Spleen (tissue), 11 donors: ENCODE measurements around the gene ITGAV. TPM values are rescaled to one million over a fixed set of nuclear protein-coding genes. Genes with fewer than 3 reads are reported as not detected.

Experiments
- DNase-seq: peaks from one replicate; pipeline ENCODE4 v3.0.0-alpha.2; 2020
- H3K27ac ChIP-seq, 8 donors: fragments of 200-600 bp; sonication (generic) in 7 of 8; 1 replicate in 4 of 8; 2 replicates in 4 of 8; pipeline versions ENCODE4 v1.5.0 to v1.8.0; 2016 to 2021; ENCODE audit warnings: inconsistent platforms in 4 of 8, mild to moderate bottlenecking in 4 of 8, moderate library complexity in 1 of 8
- H3K27me3 ChIP-seq, 7 donors: fragments of 200-600 bp; sonication (generic) in 6 of 7; replicated peaks in 1 of 7; 1 replicate in 4 of 7; 2 replicates in 3 of 7; pipeline versions ENCODE4 v1.5.0 to v1.8.0; 2016 to 2021; ENCODE audit warnings: inconsistent platforms in 3 of 7, mild to moderate bottlenecking in 1 of 7
- H3K36me3 ChIP-seq, 6 donors: fragments of 200-600 bp; sonication (generic) in 5 of 6; 1 replicate in 4 of 6; 2 replicates in 2 of 6; pipeline versions ENCODE4 v1.5.0 to v1.8.0; 2016 to 2021; ENCODE audit warnings: inconsistent platforms in 2 of 6
- H3K4me1 ChIP-seq, 6 donors: fragments of 200-600 bp; sonication (generic) in 5 of 6; 1 replicate in 3 of 6; 2 replicates in 3 of 6; pipeline versions ENCODE4 v1.5.0 to v1.8.0; 2016 to 2021; ENCODE audit warnings: inconsistent platforms in 3 of 6
- H3K4me3 ChIP-seq, 8 donors: fragments of 200-600 bp; sonication (generic) in 7 of 8; 1 replicate in 4 of 8; 2 replicates in 4 of 8; pipeline versions ENCODE4 v1.5.0 to v1.8.0; 2016 to 2021; ENCODE audit warnings: inconsistent platforms in 4 of 8, mild to moderate bottlenecking in 4 of 8, moderate library complexity in 2 of 8
- H3K9me3 ChIP-seq, 8 donors: fragments of 200-600 bp; sonication (generic) in 7 of 8; 1 replicate in 4 of 8; 2 replicates in 4 of 8; pipeline versions ENCODE4 v1.5.0 to v1.8.0; 2016 to 2021; ENCODE audit warnings: inconsistent platforms in 4 of 8
- POLR2A ChIP-seq, 3 donors: fragments of 450-650 bp; IDR thresholded peaks; one replicate each; pipeline ENCODE4 v1.5.1; 2017; ENCODE audit warnings: antibody characterized with exemption in 3 of 3, mild to moderate bottlenecking in 1 of 3
- POLR2AphosphoS5 ChIP-seq, 3 donors: sonication (generic); formaldehyde crosslinking; IDR thresholded peaks; one replicate each; pipeline ENCODE4 v1.5.1; 2017; ENCODE audit warnings: antibody characterized with exemption in 3 of 3
- WGBS, 5 donors: extraction: QIAGEN DNeasy Blood & Tissue Kit in 3 of 5; methylation state at CpG; one replicate each; pipeline versions ENCODE4 v1.1.5 to v1.1.7; 2013 to 2018; 5-methylcytosine and 5-hydroxymethylcytosine counted together
- intact Hi-C: fragments of 100-400 bp; cut with DNase I; formaldehyde crosslinking; loops from one replicate; pipeline ENCODE4 v1.15.0; 2023; ENCODE audit warnings: low total_unique reads
- polyA plus RNA-seq, 3 donors: library from polyadenylated mRNA; stranded (reverse); fragments of 200-250 nt; gene quantifications; one replicate each; pipeline ENCODE4 v1.2.1, GENCODE V29; 2013
- total RNA-seq, 7 donors: library from RNA; depleted of rRNA in 3 of 7; stranded (reverse); fragments of >200 nt in 3 of 7; fragmentation: NEBNext Ultra II Directional in 4 of 7; extraction: Animal tissue kit (Norgen Biotek cat#: 25700) in 4 of 7; gene quantifications; one replicate each; pipeline versions ENCODE4 v1.1.0 to v1.2.1, GENCODE V29; 2016 to 2021
- TF ChIP-seq, protein P1 (sequence below), 11 experiments: fragments of 200-600 bp in 7 of 11; fragments of 450-650 bp in 4 of 11; sonication (generic) in 4 of 11; IDR thresholded peaks in 8 of 11; conservative IDR thresholded peaks in 3 of 11; 1 replicate in 7 of 11; 2 replicates in 4 of 11; pipeline versions ENCODE4 v1.4.0 to v1.8.0; 2016 to 2021; ENCODE audit warnings: antibody characterized with exemption in 11 of 11, inconsistent platforms in 4 of 11, mild to moderate bottlenecking in 1 of 11
- donor health status: healthy with polysubstance abuse.
- donor health status: DM: no; HTN: no; CAD: no; lungs with moderate emphysema.
- donor health status: DM: no; HTN: no; CAD: no.
- donor health status: Bipolar disorder and iron deficiency.
- donor health status: healthy.
- donor health status: DM: no; HTN: no; CAD: no.
- donor health status: DM: yes; HTN: yes; CAD: no.

ITGAV gene
- total and polyA plus RNA-seq, 10 donors = 5.6 to 85.4 (median 60.8) TPM

DNA sequence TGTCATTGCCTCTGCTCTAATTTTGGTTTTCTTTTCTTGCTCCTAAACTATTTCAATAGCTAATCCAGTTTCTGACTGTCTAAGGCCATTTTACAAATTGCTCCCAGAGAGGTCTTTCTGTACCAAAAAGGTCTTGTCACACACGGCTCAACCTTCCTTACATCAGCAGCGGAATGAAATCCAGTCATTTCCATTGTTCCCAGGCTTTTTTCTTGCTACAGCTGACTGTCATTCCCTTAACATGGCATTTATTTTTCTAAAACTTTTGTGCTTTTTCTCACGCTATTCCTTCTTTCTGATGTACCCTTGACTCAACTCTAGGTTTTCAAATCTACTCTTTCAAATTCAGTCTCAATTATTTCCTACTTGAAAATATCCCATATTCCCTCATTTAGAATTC lies 128.3 kb downstream of the ITGAV start:
- Histone ChIP-seq H3K4me3 (no peak overlapping the region), H3K9me3 (no peaks in the 10 kb centered on the region), H3K4me1 (no peaks in the 10 kb centered on the region), H3K27ac (no peak overlapping the region), H3K27me3 (no peaks in the 10 kb centered on the region), H3K36me3 (no peaks in the 10 kb centered on the region)
- TF ChIP-seq POLR2AphosphoS5 (IDR thresholded peaks at IDR 0.05) (no peak), POLR2A (IDR thresholded peaks at IDR 0.05) (no peak)
- TF ChIP-seq, protein P1, sequence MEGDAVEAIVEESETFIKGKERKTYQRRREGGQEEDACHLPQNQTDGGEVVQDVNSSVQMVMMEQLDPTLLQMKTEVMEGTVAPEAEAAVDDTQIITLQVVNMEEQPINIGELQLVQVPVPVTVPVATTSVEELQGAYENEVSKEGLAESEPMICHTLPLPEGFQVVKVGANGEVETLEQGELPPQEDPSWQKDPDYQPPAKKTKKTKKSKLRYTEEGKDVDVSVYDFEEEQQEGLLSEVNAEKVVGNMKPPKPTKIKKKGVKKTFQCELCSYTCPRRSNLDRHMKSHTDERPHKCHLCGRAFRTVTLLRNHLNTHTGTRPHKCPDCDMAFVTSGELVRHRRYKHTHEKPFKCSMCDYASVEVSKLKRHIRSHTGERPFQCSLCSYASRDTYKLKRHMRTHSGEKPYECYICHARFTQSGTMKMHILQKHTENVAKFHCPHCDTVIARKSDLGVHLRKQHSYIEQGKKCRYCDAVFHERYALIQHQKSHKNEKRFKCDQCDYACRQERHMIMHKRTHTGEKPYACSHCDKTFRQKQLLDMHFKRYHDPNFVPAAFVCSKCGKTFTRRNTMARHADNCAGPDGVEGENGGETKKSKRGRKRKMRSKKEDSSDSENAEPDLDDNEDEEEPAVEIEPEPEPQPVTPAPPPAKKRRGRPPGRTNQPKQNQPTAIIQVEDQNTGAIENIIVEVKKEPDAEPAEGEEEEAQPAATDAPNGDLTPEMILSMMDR (IDR thresholded peaks at IDR 0.05 in 8 of 11, conservative IDR thresholded peaks at IDR 0.05 in 3 of 11) = no peak
- intact Hi-C loops = no loop called here
- DNase-seq = no peak
- 85 to 96% (median 94%) methylated on average over 3 of the region's 3 CpGs for WGBS, 5 donors

DNA sequence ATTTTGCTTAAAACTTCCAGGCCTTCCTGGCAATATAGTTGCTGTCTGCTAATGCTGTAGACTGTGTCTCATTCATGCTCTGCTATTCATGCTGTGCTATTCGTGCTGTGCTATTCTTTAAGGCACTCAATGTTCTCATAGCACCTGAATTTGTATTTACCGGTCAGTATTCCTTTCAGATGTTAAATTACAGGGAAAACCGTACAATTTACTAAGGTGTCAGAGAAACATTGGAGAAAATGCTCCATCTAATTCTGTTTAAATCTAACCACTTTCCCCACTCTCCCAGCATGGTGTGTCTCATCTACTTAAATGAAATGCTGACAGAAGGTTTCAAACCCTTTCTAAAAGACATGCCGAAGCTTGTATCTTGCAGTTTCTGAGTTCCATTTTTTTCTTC lies 129.0 kb downstream of the ITGAV start:
- intact Hi-C loops = no loop called here
- Histone ChIP-seq H3K4me3 (no peak overlapping the region), H3K4me1 (no peaks in the 10 kb centered on the region), H3K36me3 (no peaks in the 10 kb centered on the region), H3K27me3 (no peaks in the 10 kb centered on the region), H3K9me3 (no peaks in the 10 kb centered on the region), H3K27ac (no peak overlapping the region)
- WGBS, 5 donors = 81 to 87% (median 85%) methylated on average over 4 of the region's 4 CpGs
- no peak for TF ChIP-seq POLR2A (IDR thresholded peaks at IDR 0.05)
- TF ChIP-seq, protein P1 (IDR thresholded peaks at IDR 0.05 in 8 of 11, conservative IDR thresholded peaks at IDR 0.05 in 3 of 11) = no peak
- TF ChIP-seq POLR2AphosphoS5 (IDR thresholded peaks at IDR 0.05) = no peak
- no peak for DNase-seq

- Histone ChIP-seq H3K27ac (no peak overlapping the region), H3K4me1 (no peaks in the 10 kb centered on the region), H3K36me3 (no peaks in the 10 kb centered on the region), H3K4me3 (no peak overlapping the region), H3K9me3 (no peaks in the 10 kb centered on the region), H3K27me3 (no peaks in the 10 kb centered on the region)
- no peak for TF ChIP-seq POLR2A (IDR thresholded peaks at IDR 0.05)
- TF ChIP-seq POLR2AphosphoS5 (IDR thresholded peaks at IDR 0.05) = no peak
- TF ChIP-seq, protein P1 (IDR thresholded peaks at IDR 0.05 in 8 of 11, conservative IDR thresholded peaks at IDR 0.05 in 3 of 11) = no peak
- intact Hi-C loops = no loop called here
- DNase-seq = no peak
Observed at GRCh38 chr2:186721956-186722355, 132.1 kb downstream of the ITGAV start.

- no peak for DNase-seq
- intact Hi-C loops = no loop called here
- no peak overlapping the region for H3K27ac ChIP-seq
- no peak overlapping the region for H3K4me3 ChIP-seq
- H3K4me1 ChIP-seq = no peaks in the 10 kb centered on the region
- H3K27me3 ChIP-seq = no peaks in the 10 kb centered on the region
- H3K36me3 ChIP-seq = no peaks in the 10 kb centered on the region
- H3K9me3 ChIP-seq = no peaks in the 10 kb centered on the region
- 79 to 95% (median 85%) methylated on average over 7 of the region's 7 CpGs for WGBS, 5 donors
- TF ChIP-seq POLR2A (IDR thresholded peaks at IDR 0.05) = no peak
- TF ChIP-seq, protein P1 (IDR thresholded peaks at IDR 0.05 in 8 of 11, conservative IDR thresholded peaks at IDR 0.05 in 3 of 11) = no peak
- no peak for TF ChIP-seq POLR2AphosphoS5 (IDR thresholded peaks at IDR 0.05)
Observed at GRCh38 chr2:186724736-186725135, 134.9 kb downstream of the ITGAV start.
